ENCODE data around the gene RING1.
A peak's percentile ranks its signal among the peaks of the same experiment; 100 is the strongest.

Gene RING1

DNA sequence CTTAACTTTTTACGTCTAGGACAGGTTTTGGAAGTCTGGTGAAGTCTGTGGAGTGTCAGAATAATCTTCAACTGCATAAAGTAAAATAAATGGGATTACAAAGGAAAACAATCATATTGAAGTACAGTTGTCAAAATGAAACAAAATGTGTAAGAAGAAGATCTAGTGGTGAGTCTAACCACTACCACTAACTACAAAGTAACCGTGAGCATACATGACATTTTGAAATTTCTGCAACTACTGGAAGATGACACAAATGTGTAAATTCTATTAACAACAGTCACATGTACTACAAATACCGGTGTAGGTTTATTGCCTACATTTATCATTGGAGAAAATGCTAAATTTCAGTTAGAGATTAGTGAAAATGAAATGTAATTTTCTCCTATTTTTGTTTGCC is 33.7 kb downstream of the RING1 start:
- no peak for DNase-seq

DNA sequence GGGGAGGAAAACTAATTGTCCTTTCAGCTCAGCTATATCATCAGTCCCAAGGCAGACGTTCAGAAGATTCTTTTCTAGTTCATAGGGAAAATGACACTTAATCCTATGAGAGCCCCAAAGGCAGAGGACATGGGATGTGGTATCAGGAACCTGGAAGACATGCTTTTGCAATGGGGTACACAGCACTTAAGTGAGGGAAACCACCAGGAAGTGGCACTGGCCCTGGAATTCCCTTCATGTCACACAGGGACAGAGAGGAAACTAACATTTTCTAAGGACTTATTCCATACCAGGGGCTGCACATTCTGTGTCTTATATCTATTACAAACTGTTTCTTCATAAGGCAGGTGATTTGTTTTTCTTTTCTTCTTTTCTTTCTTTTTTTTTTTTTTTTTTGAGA is 35.2 kb downstream of the RING1 start:
- DNase-seq = no peak

GRCh38 chr6:33247977-33248642 is 39.8 kb downstream of the RING1 start:
- peak; percentile 12 to 90 (median 70) for DNase-seq

DNA sequence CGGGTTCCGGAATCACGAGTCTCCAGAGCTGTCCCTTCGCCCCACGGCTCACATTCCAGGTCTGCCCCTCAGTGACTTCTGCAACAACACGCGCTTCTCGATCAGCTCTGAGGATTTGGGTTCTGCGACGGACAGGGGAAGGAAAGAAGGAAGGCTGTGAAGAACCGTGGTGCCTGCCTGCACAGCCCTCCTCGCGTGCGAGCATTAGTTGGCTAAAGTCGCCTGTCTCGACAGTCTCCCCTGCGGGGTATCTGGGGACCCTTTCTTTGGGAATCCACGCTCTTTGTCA is 40.3 kb downstream of the RING1 start:
- DNase-seq = peak in 6 of 56 donors; percentile 50 to 78 (median 62)

- peak; percentile 29 to 99 (median 95) for DNase-seq
Observed at GRCh38 chr6:33248932-33249731, 40.8 kb downstream of the RING1 start.

DNA sequence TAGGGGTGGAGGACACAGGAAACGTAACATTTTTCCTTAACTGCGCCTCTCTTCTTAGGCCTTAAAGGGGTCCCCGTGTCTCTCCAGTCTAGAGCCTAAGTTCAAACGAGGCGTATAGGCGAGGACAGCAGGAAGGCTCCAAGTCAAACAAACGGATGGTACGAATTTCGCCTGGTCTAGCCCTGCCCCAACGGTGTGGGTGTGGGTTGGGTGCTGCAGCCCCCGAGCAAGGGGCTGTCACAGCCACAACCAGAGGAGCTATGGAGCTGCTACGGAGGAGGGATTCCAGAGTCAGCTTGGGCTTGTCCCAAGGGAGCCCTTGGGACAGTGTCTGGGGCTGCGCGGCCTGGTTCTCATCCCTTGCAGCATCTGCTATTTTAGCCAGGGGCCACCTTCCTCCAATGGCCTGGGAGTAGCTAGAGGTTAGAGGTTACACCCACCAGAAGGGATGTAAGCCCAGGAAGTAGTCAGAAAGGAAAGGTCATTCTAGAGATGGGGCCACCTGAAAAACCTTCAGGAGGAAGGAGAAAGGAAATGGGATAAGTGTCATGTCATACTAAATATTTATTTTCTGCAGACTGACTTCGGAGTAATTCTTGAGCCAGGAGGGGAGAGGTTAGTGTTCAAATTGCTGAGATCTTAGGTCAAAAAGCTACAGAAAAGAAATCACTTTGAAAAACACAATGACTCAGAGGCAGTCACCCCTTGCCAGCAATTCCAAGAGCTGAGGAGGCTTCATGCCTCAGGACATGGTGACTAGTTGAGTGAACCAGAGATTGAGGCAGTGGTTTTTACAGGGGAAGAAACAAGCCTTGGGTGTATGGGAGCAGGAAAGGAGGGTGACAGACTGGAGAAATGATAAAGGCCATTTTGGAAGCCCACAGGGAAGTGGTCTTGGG is 41.7 kb downstream of the RING1 start:
- DNase-seq = peak in 3 of 56 donors; percentile 0 to 23 (median 2)

GRCh38 chr6:33250731-33251130 is 42.4 kb downstream of the RING1 start:
- no peak for DNase-seq

DNA sequence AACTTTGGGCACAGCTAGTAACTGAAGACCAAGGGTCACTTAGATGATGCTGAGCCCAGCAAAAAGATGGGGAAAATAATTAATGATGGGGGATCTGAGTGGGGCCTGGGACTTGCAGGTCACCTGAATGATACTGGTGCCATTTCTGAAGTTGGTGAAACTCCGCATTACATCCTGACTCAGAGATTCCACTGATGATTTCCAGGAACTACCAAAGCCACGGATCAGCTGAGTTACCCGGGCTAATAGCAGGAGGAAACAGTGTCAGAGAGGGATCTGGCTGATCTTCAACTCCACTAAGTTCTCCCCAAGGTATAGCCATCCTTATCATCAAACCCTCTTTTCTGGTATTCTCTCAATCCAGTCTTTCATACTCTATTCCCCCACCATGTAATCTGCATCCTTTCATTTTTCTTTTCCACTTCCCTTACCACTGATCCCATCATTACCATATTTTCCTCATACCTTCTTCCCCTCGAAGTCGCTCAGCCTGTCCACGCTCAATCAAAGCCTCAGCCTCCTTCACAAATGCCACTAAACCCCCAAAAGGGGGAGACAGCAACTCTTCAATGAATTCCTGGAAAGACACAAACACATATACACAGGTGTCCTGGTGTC is 43.2 kb downstream of the RING1 start:
- DNase-seq = no peak

DNA sequence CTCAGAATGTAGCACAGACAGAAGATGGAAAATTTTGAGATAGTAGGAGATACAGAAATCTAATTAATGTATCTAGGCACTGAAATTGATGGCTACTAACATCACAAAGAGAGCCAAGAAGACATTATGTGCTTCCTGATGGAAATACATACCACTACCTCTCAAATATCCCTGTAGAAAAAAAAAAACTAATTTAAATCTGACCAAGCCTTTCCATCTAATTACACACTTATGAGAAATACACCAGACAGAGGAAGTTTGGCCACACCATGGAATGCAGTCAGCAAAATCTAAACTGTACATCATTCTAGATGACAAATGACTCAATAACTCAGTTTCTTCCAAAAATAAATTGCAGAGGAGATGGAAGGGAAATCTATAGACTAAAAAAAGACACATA is 44.5 kb downstream of the RING1 start:
- no peak for DNase-seq

DNA sequence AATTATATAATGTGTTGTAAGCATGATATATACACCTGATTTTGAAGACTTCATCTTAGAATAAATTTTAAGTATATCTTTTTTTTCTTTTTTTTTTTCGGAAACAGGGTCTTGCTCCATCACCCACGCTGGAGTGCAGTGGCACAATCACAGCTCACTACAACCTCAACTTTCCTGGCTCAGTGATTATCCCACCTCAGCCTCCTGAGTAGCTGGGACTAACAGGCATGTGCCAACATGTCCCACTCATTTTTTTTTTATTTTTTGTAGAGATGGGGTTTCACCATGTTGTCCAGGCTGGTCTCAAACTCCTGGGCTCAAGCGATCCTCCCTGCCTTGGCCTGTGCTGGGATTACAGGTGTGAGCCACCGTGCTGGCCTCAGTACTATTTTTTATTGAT is 46.3 kb downstream of the RING1 start:
- no peak for DNase-seq

- no peak for DNase-seq
Observed at GRCh38 chr6:33259032-33259431, 50.7 kb downstream of the RING1 start.

Measured in amygdala (tissue), 56 donors.